HEK293T (cell line): ENCODE data around the gene GSN.

Experiments used
- BHLHE40 ChIP-seq: fragments of 450-650 bp; IDR thresholded peaks from 2 replicates; pipeline ENCODE4 v1.6.1; 2016; ENCODE audit warnings: mild to moderate bottlenecking, moderate library complexity, borderline replicate concordance
- FOXA1 ChIP-seq: fragments of 450-650 bp; IDR thresholded peaks from 2 replicates; pipeline ENCODE4 v1.6.1; 2016; ENCODE audit warnings: mild to moderate bottlenecking
- PKNOX1 ChIP-seq: fragments of 450-650 bp; IDR thresholded peaks from 2 replicates; pipeline ENCODE4 v1.6.1; 2016
- SP1 ChIP-seq: fragments of 450-650 bp; IDR thresholded peaks from 2 replicates; pipeline ENCODE4 v1.6.1; 2017
- SUZ12 ChIP-seq: fragments of 450-650 bp; IDR thresholded peaks from 2 replicates; pipeline ENCODE4 v1.6.1; 2016; ENCODE audit warnings: mild to moderate bottlenecking

- TF ChIP-seq FOXA1 = no peak
- no peak for TF ChIP-seq BHLHE40
- no peak for TF ChIP-seq SP1
- no peak for TF ChIP-seq SUZ12
- no peak for TF ChIP-seq PKNOX1
Measured at GRCh38 chr9:121230256-121230655, 37.7 kb upstream of the GSN start.
